Kidney (tissue), 14 donors: ENCODE results near the gene MRGPRX2. TPM values are rescaled to one million over a fixed set of nuclear protein-coding genes. Genes with fewer than 3 reads are reported as not detected.

ENCODE experiments used
- DNase-seq, 5 donors: peaks; one replicate each; pipeline ENCODE4 v3.0.0-alpha.2; 2013 to 2020
- FAIRE-seq: peaks from 2 replicates; lab custom pipeline; 2012; peaks lifted over from hg19 to GRCh38; lab: Jason Lieb, UNC
- H3K27ac ChIP-seq, 2 donors: one replicate each; pipeline ENCODE4 v1.7.0; 2013; ENCODE audit warnings: low read depth in 2 of 2, low read length in 2 of 2, inconsistent platforms in 1 of 2
- H3K27me3 ChIP-seq: one replicate; pipeline ENCODE4 v1.7.1; 2013; ENCODE audit warnings: low read length, inconsistent platforms; ENCODE audit not compliant: control insufficient read depth, insufficient read depth
- H3K36me3 ChIP-seq, 3 donors: one replicate each; pipeline versions ENCODE4 v1.7.0 to v1.7.1; 2013; ENCODE audit warnings: low read length in 3 of 3, control low read depth in 1 of 3, inconsistent platforms in 1 of 3; ENCODE audit not compliant: insufficient read depth in 3 of 3, control insufficient read depth in 2 of 3
- H3K4me1 ChIP-seq, 3 donors: one replicate each; pipeline versions ENCODE4 v1.7.0 to v1.7.1; 2013; ENCODE audit warnings: low read length in 3 of 3, inconsistent platforms in 1 of 3, low read depth in 1 of 3; ENCODE audit not compliant: control insufficient read depth in 2 of 3, insufficient read depth in 2 of 3
- H3K4me3 ChIP-seq, 3 donors: one replicate each; pipeline versions ENCODE4 v1.7.0 to v1.8.1; 2013; ENCODE audit warnings: low read length in 3 of 3, control low read depth in 1 of 3, inconsistent platforms in 1 of 3
- H3K9ac ChIP-seq, 3 donors: one replicate each; pipeline versions ENCODE4 v1.7.0 to v1.7.1; 2013; ENCODE audit warnings: low read length in 3 of 3, control low read depth in 1 of 3, inconsistent platforms in 1 of 3
- H3K9me3 ChIP-seq, 3 donors: one replicate each; pipeline versions ENCODE4 v1.7.0 to v1.7.1; 2013; ENCODE audit warnings: low read length in 3 of 3, control low read depth in 1 of 3, inconsistent platforms in 1 of 3; ENCODE audit not compliant: control insufficient read depth in 2 of 3, insufficient read depth in 1 of 3
- intact Hi-C: fragments of 100-400 bp; cut with DNase I; formaldehyde crosslinking; loops from one replicate; pipeline ENCODE4 v1.11.1; 2022
- polyA plus RNA-seq: library from polyadenylated mRNA; stranded (reverse); fragments of 350-450 nt; fragmentation: Illumina TruSeq; extraction: RNeasy Lipid Tissue Mini Kit (QIAGEN cat#74804); gene quantifications from one replicate; pipeline ENCODE4 v1.2.3, GENCODE V29; 2014; ENCODE audit warnings: low read depth, low replicate concordance; ENCODE audit not compliant: insufficient read depth
- total RNA-seq: library from RNA; stranded (reverse); fragmentation: NEBNext Ultra II Directional; extraction: Animal tissue kit (Norgen Biotek cat#: 25700); gene quantifications from one replicate; pipeline ENCODE4 v1.2.1, GENCODE V29; 2021
- TF ChIP-seq, protein P1 (sequence below): IDR thresholded peaks from 3 replicates; pipeline ENCODE4 v1.5.1; 2012; ENCODE audit warnings: mild to moderate bottlenecking, moderate library complexity, borderline replicate concordance; ENCODE audit not compliant: insufficient read depth; ENCODE audit errors: extremely low read depth
- donor health status: control.
- donor health status: control.
- donor health status: control.
- donor health status: control.
- donor health status: control.
- donor health status: DM: yes; HTN: yes; CAD: no.
- donor health status: Normal renal cell carcinoma (clear cell type).

The MRGPRX2 gene
- total and polyA plus RNA-seq, 2 donors from 2014 or later = 0.28 TPM; not detected in 1

DNA sequence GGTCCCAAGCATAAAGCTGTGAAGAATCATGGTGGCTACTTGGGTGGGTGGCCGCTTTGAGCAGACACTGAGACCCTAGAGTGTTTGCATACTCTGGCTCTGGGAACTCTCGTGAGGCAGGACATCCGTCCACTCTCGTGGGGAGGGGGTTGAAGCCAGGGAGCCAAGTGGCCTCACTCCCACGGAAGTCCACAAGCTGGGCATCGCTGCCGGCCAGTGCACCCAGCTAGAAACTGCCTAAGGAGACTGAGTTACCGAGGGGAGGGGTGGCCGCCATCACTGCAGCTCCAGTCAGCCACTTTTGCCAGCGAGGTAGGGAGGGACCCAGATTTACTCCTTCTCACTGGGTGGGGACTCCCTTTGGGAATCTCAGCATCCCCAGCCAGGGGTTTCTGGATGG, 20.5 kb downstream of the MRGPRX2 start:
- no peak overlapping the region for H3K27ac ChIP-seq
- intact Hi-C loops = no loop called here

DNA sequence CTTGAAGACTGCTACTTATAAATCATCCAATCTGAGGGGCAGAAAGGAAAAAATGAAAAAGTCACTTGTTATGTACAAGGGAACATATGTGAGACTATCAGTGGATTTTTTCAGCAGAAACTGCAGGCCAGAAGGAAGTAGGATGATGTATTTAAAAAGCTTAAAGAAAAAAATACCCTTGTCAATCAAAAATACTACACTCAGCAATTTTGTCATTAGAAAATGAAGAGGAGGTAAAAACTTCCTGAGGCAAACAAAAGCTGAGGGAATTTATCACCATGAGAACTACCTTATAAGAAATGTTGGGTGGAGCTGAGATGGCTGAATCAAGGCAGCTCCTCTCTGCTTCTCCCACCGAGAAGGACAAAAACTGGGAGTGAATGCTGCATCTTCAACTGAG, 21.1 kb downstream of the MRGPRX2 start:
- Histone ChIP-seq H3K4me3 (no peak overlapping the region), H3K36me3 (no peaks in the 10 kb centered on the region), H3K4me1 (no peaks in the 10 kb centered on the region), H3K27ac (no peak overlapping the region), H3K27me3 (no peaks in the 10 kb centered on the region), H3K9ac (no peak overlapping the region), H3K9me3 (peaks cover 0 to 4% (median 0%) of the 10 kb centered on the region in 3 donors)
- DNase-seq (no peak), FAIRE-seq (no peak)
- intact Hi-C loops = no loop called here
- TF ChIP-seq, protein P1, sequence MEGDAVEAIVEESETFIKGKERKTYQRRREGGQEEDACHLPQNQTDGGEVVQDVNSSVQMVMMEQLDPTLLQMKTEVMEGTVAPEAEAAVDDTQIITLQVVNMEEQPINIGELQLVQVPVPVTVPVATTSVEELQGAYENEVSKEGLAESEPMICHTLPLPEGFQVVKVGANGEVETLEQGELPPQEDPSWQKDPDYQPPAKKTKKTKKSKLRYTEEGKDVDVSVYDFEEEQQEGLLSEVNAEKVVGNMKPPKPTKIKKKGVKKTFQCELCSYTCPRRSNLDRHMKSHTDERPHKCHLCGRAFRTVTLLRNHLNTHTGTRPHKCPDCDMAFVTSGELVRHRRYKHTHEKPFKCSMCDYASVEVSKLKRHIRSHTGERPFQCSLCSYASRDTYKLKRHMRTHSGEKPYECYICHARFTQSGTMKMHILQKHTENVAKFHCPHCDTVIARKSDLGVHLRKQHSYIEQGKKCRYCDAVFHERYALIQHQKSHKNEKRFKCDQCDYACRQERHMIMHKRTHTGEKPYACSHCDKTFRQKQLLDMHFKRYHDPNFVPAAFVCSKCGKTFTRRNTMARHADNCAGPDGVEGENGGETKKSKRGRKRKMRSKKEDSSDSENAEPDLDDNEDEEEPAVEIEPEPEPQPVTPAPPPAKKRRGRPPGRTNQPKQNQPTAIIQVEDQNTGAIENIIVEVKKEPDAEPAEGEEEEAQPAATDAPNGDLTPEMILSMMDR = no peak

More for the DNA sequence above, 20.5 kb downstream of the MRGPRX2 start:
- no peaks in the 10 kb centered on the region for H3K36me3 ChIP-seq
- peaks cover 0 to 4% (median 0%) of the 10 kb centered on the region in 3 donors for H3K9me3 ChIP-seq
- H3K4me1 ChIP-seq = no peaks in the 10 kb centered on the region
- no peak overlapping the region for H3K9ac ChIP-seq
- no peak for FAIRE-seq
- no peak for DNase-seq
- no peak overlapping the region for H3K4me3 ChIP-seq
- H3K27me3 ChIP-seq = no peaks in the 10 kb centered on the region
- TF ChIP-seq, protein P1 = no peak

DNA sequence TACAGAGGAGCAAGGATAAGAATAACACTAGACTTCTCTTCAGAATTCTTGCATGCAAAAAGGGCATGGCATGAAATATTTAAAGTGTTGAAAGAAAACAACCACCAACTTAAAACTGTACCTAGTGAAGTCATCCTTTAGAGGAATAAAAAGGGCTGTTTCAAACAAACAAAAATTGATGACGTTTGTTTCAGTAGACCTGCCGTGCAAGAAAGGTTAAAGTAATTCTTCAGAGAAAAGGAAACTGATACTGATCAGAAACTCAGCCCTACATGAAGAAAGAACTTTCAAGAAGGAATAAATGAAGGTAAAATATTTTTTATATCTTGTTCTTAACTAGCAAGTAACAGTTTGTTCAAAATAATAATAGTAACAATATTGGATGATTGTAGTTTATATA, 27.5 kb downstream of the MRGPRX2 start:
- Histone ChIP-seq H3K4me1 (no peaks in the 10 kb centered on the region), H3K27me3 (no peaks in the 10 kb centered on the region), H3K9ac (no peak overlapping the region), H3K27ac (no peak overlapping the region), H3K4me3 (no peak overlapping the region), H3K36me3 (no peaks in the 10 kb centered on the region), H3K9me3 (no peaks in the 10 kb centered on the region)
- TF ChIP-seq, protein P1 = no peak
- FAIRE-seq = no peak
- intact Hi-C loops = no loop called here
- no peak for DNase-seq
